ENCODE measurements around the gene CGN.

CGN gene

GRCh38 chr1:151583796-151584195, 72.6 kb downstream of the CGN start:
- no peak for DNase-seq (ENCODE audit: low read depth)
- H3K4me3 ChIP-seq (ENCODE audit: low read depth, low read length), result no peak overlapping the region
- TF ChIP-seq CTCF (IDR thresholded peaks at IDR 0.05; ENCODE audit: control insufficient read depth, extremely low read depth, insufficient read depth), result no peak

- DNase-seq (ENCODE audit: low read depth), result no peak
- no peak for TF ChIP-seq CTCF (IDR thresholded peaks at IDR 0.05; ENCODE audit: control insufficient read depth, extremely low read depth, insufficient read depth)
- H3K4me3 ChIP-seq (ENCODE audit: low read depth, low read length), result no peak overlapping the region
These were observed 73.1 kb downstream of the CGN start for GRCh38 chr1:151584278-151584677.

- H3K4me3 ChIP-seq (ENCODE audit: low read depth, low read length), result no peak overlapping the region
- DNase-seq (ENCODE audit: low read depth), result no peak
- no peak for TF ChIP-seq CTCF (IDR thresholded peaks at IDR 0.05; ENCODE audit: control insufficient read depth, extremely low read depth, insufficient read depth)
These were observed 73.6 kb downstream of the CGN start for GRCh38 chr1:151584780-151585179.

GRCh38 chr1:151585622-151586021, 74.4 kb downstream of the CGN start:
- TF ChIP-seq CTCF (IDR thresholded peaks at IDR 0.05; ENCODE audit: control insufficient read depth, extremely low read depth, insufficient read depth), result no peak
- DNase-seq (ENCODE audit: low read depth), result no peak
- H3K4me3 ChIP-seq (ENCODE audit: low read depth, low read length), result no peak overlapping the region

All from LNCaP clone FGC (cell line).